ENCODE data around the gene IRF6. TPM values are rescaled to one million over a fixed set of nuclear protein-coding genes. Genes with fewer than 3 reads are reported as not detected.

The IRF6 gene
- total and polyA plus RNA-seq, 4 donors, result 8.7 to 29.2 (median 18.6) TPM

GRCh38 chr1:209854196-209854595 lies 48.3 kb upstream of the IRF6 start:
- ATAC-seq (ENCODE audit: insufficient read depth, low FRiP score), result no peak
- H3K27me3 ChIP-seq (ENCODE audit: control insufficient read depth in 3 of 3, insufficient read depth in 3 of 3, low read length in 2 of 3), result no peaks in the 10 kb centered on the region
- no peaks in the 10 kb centered on the region for H3K9me3 ChIP-seq (ENCODE audit: control insufficient read depth in 4 of 4, insufficient read depth in 3 of 4, low read length in 3 of 4)
- no peak overlapping the region for H3K4me3 ChIP-seq
- no peak overlapping the region for H3K27ac ChIP-seq (ENCODE audit: low read depth in 1 of 2, low read length in 1 of 2)
- H3K4me1 ChIP-seq (ENCODE audit: control insufficient read depth in 5 of 5, insufficient read depth in 5 of 5, low read length in 5 of 5), result no peaks in the 10 kb centered on the region
- peaks cover 7 to 20% (median 11%) of the 10 kb centered on the region in 4 donors for H3K36me3 ChIP-seq (ENCODE audit: control insufficient read depth in 4 of 4, insufficient read depth in 4 of 4, low read length in 4 of 4)
- TF ChIP-seq, protein P1, sequence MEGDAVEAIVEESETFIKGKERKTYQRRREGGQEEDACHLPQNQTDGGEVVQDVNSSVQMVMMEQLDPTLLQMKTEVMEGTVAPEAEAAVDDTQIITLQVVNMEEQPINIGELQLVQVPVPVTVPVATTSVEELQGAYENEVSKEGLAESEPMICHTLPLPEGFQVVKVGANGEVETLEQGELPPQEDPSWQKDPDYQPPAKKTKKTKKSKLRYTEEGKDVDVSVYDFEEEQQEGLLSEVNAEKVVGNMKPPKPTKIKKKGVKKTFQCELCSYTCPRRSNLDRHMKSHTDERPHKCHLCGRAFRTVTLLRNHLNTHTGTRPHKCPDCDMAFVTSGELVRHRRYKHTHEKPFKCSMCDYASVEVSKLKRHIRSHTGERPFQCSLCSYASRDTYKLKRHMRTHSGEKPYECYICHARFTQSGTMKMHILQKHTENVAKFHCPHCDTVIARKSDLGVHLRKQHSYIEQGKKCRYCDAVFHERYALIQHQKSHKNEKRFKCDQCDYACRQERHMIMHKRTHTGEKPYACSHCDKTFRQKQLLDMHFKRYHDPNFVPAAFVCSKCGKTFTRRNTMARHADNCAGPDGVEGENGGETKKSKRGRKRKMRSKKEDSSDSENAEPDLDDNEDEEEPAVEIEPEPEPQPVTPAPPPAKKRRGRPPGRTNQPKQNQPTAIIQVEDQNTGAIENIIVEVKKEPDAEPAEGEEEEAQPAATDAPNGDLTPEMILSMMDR (IDR thresholded peaks at IDR 0.05; ENCODE audit: control extremely low read depth, extremely low read depth), result no peak
- H3K9ac ChIP-seq (ENCODE audit: insufficient read depth in 1 of 2, low read length in 2 of 2), result no peak overlapping the region
- WGBS, 2 donors, result 55 to 77% methylated on average over 3 of the region's 3 CpGs
- no peak for DNase-seq

- Histone ChIP-seq H3K4me1 (ENCODE audit: control insufficient read depth in 5 of 5, insufficient read depth in 5 of 5, low read length in 5 of 5) (no peaks in the 10 kb centered on the region), H3K36me3 (ENCODE audit: control insufficient read depth in 4 of 4, insufficient read depth in 4 of 4, low read length in 4 of 4) (peaks cover 7 to 24% (median 12%) of the 10 kb centered on the region in 4 donors), H3K9me3 (ENCODE audit: control insufficient read depth in 4 of 4, insufficient read depth in 3 of 4, low read length in 3 of 4) (peaks cover 0 to 1% (median 0%) of the 10 kb centered on the region in 4 donors), H3K9ac (ENCODE audit: insufficient read depth in 1 of 2, low read length in 2 of 2) (no peak overlapping the region), H3K4me3 (no peak overlapping the region), H3K27ac (ENCODE audit: low read depth in 1 of 2, low read length in 1 of 2) (no peak overlapping the region), H3K27me3 (ENCODE audit: control insufficient read depth in 3 of 3, insufficient read depth in 3 of 3, low read length in 2 of 3) (no peaks in the 10 kb centered on the region)
- no peak for ATAC-seq (ENCODE audit: insufficient read depth, low FRiP score)
- TF ChIP-seq, protein P1 (IDR thresholded peaks at IDR 0.05; ENCODE audit: control extremely low read depth, extremely low read depth), result no peak
- DNase-seq, result no peak
- 95 to 96% methylated on average over 2 of the region's 2 CpGs for WGBS, 2 donors
Measured at GRCh38 chr1:209853676-209854075, 47.7 kb upstream of the IRF6 start.

GRCh38 chr1:209850342-209850979 lies 44.5 kb upstream of the IRF6 start:
- Histone ChIP-seq H3K9me3 (ENCODE audit: control insufficient read depth in 4 of 4, insufficient read depth in 3 of 4, low read length in 3 of 4) (peaks cover 0 to 1% (median 0%) of the 10 kb centered on the region in 4 donors), H3K4me1 (ENCODE audit: control insufficient read depth in 5 of 5, insufficient read depth in 5 of 5, low read length in 5 of 5) (no peaks in the 10 kb centered on the region), H3K36me3 (ENCODE audit: control insufficient read depth in 4 of 4, insufficient read depth in 4 of 4, low read length in 4 of 4) (peaks cover 7 to 28% (median 13%) of the 10 kb centered on the region in 4 donors), H3K27ac (ENCODE audit: low read depth in 1 of 2, low read length in 1 of 2) (no peak overlapping the region), H3K9ac (ENCODE audit: insufficient read depth in 1 of 2, low read length in 2 of 2) (no peak overlapping the region), H3K27me3 (ENCODE audit: control insufficient read depth in 3 of 3, insufficient read depth in 3 of 3, low read length in 2 of 3) (no peaks in the 10 kb centered on the region), H3K4me3 (no peak overlapping the region)
- DNase-seq (peak in 1 of 3 donors; percentile 32), ATAC-seq (ENCODE audit: insufficient read depth, low FRiP score) (no peak)
- WGBS, 2 donors, result 74 to 82% methylated on average over 6 of the region's 6 CpGs
- TF ChIP-seq, protein P1 (IDR thresholded peaks at IDR 0.05; ENCODE audit: control extremely low read depth, extremely low read depth), result no peak

Data from lung (tissue), 12 donors.